HG02588 (cell line): ENCODE results near the gene CCDC27.

Experiments used
- ATAC-seq: cut with Tn5 transposase; IDR thresholded peaks from one replicate; pipeline ENCODE4 v1.9.1; 2021; ENCODE audit warnings: mild to moderate bottlenecking, moderate library complexity; ENCODE audit not compliant: unreplicated experiment

Gene CCDC27

DNA sequence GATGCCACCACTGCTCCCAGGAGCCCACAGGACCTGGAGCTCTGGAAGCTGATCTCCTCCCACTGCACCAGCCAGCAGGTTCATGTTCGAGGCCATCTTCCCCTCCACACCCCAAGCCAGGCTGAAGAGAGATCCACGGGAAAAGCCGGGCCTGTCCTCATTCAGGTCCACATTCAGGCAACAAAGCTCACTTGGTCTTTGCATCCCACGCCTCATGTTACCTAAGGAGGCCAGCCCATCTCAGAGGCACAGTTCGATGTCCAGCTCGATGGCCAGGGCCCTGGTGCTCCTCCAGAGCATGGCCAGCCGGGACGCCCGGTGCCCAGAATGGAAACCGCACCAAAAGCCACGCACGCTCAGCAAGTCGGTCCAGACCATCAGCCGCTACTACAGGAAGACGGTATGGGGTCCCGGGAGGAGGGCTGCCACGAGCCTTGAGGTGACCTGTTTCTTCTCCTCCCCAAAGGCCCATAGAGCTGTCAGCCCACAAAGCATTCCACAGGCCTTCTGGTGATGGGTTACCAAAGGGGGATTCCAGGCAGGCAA lies at the start of gene CCDC27:
Gene CCDC27, plus strand, starts transcription at position 51 of the 546 bp plus-strand sequence. Its CDS starts 32 bp downstream, at position 83.
- ATAC-seq = no peak

- ATAC-seq = no peak
Observed at GRCh38 chr1:3702528-3702927, 49.7 kb upstream of the CCDC27 start.

GRCh38 chr1:3702990-3703728 lies 49.1 kb upstream of the CCDC27 start:
- no peak for ATAC-seq

GRCh38 chr1:3703786-3704371 lies 48.4 kb upstream of the CCDC27 start:
- no peak for ATAC-seq

GRCh38 chr1:3705341-3705950 lies 46.8 kb upstream of the CCDC27 start:
- no peak for ATAC-seq

DNA sequence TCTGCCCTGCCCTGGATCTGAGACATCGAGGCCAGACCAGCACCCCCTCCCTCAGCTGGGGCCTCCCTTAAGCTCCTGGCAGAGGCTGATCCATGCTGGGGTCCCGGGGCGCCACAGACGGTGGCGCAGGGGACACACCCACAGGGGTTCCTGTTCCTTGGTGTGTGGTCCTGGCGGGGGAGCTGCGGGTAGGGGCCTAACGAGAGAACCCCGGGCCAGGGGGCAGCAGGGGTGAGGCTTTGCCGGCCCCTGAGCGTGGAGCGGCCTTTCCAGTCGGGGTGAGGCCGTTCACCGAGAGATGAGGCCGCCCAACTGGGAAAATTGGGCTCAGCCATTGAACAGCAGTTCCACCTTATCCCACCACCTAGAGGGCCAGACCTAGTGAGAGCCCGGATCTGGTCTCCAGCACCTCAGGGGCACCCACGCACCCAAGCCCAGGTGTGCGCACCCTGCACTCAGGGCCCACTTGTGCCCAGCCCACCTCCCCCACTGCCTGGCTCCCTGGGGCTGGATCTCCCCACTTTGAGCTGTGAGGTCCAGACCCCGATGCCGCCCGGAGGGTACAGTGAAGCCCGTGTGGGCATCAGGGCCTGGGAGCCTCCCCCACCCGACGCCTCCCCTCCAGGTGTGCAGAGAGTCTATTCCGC lies 45.5 kb upstream of the CCDC27 start:
- ATAC-seq = no peak

- no peak for ATAC-seq
Observed at GRCh38 chr1:3707298-3707938, 44.8 kb upstream of the CCDC27 start.

- ATAC-seq = no peak
Observed at GRCh38 chr1:3707939-3708328, 44.3 kb upstream of the CCDC27 start.

DNA sequence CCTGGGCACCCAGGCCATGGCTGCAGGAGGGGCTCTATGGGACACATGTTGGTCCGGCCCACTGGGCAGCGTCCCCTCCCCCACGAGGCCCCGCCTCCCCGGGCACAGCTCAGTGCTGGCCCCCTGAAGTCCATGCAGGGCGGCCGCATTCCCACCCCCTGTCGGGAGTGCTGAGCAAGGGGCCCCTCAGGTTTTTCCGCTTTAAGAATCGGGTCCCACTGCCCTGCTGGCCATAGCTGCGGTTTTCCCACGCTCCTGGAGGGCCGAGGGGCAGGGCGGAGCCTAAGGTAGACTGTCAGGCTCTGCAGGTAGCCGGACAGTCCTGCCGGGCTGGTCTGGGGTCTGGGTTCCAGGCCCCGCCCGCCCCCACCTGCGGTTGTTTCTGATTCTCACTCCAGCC lies 43.5 kb upstream of the CCDC27 start:
- no peak for ATAC-seq

DNA sequence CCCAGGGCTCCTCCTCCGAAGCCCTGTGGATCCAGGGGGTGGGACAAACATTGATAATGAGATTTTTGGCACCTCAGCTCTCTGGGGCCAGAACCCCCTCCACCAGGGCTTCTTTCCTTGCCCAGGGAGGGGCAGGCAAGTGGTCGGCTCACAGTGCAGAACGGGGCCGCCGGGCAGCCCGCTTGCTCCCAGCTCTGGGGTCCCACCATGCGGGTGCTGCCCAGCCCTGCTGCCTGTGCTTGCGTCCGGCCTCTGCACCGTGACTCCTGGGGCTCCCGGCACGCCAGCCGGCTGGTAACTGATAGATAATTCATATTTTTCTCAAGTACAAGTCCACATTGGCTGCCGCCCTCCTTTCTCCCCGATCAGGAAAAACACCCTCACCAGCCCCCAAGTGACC lies 42.0 kb upstream of the CCDC27 start:
- ATAC-seq = no peak

DNA sequence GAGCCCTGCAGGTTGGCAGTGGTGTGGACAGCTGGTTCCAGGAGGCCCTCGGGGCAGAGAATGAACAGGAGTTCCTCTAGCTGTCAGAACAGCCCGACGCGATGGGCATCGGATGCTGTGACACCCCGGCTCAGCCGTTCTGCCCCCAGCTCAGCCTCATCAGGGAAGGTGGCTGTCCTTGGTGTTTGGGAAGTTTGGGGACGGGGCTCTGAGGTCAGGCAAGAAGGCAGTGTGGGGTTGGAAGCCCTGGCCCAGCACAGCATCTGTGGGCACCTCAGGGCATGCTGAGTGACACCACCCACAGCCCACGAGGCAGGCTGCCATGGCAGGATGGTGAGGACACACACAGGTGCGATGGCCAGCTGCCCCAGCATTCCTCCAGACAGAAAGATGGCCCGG lies 40.9 kb upstream of the CCDC27 start:
- no peak for ATAC-seq

DNA sequence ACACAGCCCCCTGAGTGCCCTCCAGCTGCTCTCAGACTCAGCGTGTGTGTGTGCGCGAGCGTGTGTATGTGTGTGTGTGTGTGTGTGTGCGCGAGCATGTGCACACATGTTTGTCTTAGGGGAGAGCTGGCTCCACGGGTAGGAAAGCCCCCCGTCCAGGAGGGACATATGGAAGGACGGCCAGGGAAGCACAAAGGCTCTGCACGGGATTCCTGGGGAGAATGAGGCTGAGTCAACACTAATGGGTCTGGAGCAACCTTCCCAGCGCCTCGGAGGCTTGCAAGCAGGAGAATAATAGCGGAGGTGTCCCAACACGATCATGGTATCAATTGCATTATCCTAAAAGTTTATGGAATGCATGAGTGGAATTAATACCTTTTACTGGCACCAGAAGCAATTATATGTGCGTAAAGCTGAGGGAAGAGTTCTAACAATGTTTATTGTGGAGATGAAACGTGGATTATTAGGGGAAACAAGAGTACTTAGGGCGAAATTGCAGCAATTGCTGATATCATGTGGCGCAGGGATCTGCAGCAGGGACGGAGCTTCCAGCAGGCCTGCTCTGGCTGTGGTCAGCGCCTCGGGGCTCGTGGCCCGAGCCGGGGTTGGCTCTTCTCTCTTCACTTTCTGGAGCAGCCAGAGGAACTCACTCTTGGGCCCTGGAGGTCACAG lies 40.3 kb upstream of the CCDC27 start:
- no peak for ATAC-seq

DNA sequence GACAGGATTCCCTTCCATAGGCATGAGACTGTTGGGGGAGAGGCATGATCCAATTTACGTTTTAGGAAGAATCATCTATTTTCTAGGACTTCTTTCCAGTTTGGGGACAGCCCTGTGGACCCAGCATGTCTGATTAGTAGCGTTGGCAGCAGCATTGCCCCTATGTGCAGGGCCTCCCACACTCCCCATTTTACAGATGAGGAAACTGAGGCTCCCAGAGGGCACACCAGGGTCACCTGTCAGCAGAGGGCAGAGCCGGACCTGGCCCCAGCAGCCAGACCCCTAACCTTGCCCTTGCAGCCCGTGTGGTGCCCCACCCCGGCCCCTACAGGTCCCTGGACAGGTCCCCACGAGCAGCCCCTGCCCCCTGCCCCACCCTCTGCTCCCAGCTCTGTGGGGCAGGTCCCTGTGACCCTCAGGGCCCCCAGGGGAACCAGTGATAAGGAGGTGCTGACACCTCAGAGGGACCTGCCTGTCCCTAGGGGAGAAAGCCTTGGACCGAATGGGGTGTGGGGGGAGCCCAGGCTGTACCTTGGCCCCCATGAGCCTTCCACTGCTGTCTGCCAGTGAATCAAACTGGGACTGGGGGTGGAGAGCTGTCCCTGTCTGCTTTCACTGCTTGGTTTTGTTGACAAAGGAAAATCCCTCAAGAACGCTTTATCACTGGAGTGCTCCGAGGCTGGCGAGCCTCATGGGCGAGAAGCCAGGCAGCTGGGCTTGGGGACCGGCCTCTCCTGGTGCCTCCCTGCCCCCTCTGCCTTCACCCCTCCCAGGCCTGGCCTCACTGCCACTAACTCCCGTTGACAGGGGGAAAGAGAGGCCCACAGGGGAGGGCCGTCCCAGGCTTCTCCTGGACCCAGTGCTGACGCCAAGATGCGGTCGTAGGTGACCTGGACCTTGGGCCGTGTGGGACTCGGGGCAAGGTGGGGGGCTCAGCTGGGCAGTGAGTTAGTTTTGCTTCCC lies 39.4 kb upstream of the CCDC27 start:
- no peak for ATAC-seq

- no peak for ATAC-seq
Observed at GRCh38 chr1:3713840-3714239, 38.4 kb upstream of the CCDC27 start.

DNA sequence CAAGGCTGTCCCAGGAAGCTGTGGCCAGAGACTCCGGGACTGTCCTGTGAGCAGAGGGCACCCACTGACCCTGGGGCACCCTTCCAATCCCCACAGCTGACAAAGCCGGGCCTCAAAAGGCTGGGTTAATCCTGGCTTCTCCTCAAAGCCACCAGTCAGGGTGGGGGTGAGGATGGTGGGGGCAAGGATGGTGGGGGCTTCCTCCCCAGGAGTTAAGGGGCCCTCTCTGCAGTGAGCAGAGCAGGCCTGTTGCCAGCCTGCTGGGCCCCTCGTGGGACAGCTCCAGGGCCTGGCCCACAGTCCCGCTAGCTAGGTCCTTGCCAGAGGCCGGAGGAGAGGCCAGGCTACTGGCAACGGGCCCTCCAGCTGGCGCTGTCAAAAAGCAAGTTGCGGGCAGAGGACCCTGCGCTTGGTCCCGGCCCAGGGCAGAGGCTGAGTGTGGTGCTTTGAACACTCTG lies 37.9 kb upstream of the CCDC27 start:
- no peak for ATAC-seq

DNA sequence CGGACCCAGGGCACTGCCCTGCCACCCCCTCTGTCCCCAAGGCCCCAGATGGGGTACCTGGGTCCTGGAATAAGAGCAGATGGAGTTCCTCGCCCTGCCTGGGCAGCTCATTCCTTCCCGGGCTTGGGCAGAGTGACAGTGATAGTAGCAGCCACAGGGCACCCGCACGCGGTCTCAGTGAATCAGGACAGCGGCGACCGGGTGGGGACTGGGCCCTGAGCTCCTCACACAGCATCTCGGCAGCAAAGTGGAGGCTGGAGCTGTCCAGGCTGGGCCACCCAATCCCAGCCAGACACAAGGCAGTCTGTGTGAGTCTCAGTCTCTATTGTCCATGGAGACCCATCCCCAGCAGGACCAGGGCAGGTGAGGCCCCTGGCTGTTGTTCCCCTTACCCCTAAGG lies 37.4 kb upstream of the CCDC27 start:
- no peak for ATAC-seq

DNA sequence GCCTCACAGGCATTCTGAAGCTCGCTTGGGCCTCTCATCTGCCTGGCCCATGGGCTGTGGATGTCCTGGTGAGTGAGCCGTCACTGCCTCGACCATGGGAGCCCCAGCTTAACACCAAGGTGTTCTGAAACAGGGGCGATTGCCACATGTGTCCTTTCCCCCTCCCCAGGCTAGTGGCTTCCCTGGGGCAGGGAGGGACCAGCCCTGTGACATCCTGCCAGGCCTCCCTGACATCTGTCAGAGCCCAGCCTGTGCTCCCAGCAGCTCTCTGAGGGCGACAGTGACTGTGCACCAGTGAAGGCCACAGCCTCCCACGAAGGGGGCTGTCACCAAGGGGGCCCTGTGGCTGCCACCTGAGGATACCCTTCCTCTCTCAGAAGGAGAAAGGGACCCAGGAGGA lies 35.9 kb upstream of the CCDC27 start:
- ATAC-seq = no peak

DNA sequence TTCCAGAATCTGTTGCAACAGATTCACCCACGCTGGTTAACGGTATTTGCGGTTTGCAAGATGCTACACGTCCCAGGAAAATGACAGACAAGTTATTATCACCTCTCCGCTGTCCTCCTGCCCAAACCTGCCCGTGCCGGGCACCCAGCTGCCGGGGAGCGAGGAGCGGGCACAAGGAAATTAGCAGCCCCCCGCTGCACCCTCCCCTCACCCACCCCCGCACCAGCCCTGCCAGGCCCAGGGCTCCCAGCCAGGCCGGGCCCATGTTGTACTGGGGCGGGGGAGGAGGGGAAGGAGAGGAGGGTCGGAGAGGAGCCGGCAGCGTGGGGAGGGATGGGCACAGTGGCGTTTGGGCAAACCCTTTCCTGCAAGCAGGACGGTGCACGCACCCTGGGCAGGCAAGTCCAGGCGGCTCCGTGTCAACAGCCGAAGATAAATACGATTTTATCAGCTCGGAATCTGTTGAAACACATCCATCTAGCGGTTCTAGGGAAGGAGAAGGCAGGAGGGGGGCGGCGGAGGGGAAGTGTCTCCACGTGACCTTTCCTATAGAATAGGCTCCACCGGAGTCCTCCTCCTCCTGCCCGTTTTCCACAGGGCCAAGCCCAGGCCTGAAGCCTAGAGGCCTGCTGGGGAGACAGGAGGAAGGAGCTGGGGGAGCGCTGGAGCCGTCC lies 35.1 kb upstream of the CCDC27 start:
- ATAC-seq = no peak
